Body of pancreas (tissue), 4 donors: ENCODE data around the gene DUSP5. TPM values are rescaled to one million over a fixed set of nuclear protein-coding genes. Genes with fewer than 3 reads are reported as not detected.

ENCODE experiments used
- ATAC-seq: fragments of 150-250 bp; one replicate; pipeline ENCODE4 v1.9.1; 2016
- DNase-seq, 4 donors: peaks; one replicate each; pipeline ENCODE4 v3.0.0-alpha.2; 2019
- H3K27ac ChIP-seq, 4 donors: fragments of 200-600 bp; sonication (generic); 1 replicate in 3 of 4; 2 replicates in 1 of 4; pipeline versions ENCODE4 v1.5.1 to v1.6.1; 2016 to 2019; ENCODE audit warnings: mild to moderate bottlenecking in 1 of 4, mixed read lengths in 1 of 4, moderate library complexity in 1 of 4
- H3K27me3 ChIP-seq, 2 donors: fragments of 200-600 bp; sonication (generic); one replicate each; pipeline ENCODE4 v1.6.0; 2016; ENCODE audit warnings: mild to moderate bottlenecking in 1 of 2
- H3K36me3 ChIP-seq, 2 donors: fragments of 200-600 bp; sonication (generic); replicated peaks in 1 of 2; 2 replicates each; pipeline ENCODE4 v1.5.1; 2016; ENCODE audit warnings: low read depth in 2 of 2; ENCODE audit not compliant: insufficient read depth in 1 of 2
- H3K4me1 ChIP-seq: fragments of 200-600 bp; sonication (generic); one replicate; pipeline ENCODE4 v1.6.0; 2016
- H3K4me3 ChIP-seq, 2 donors: fragments of 200-600 bp; sonication (generic); 1 replicate in 1 of 2; 2 replicates in 1 of 2; pipeline ENCODE4 v1.5.1; 2016 to 2019
- H3K9me3 ChIP-seq, 3 donors: fragments of 200-600 bp; sonication (generic); 1 replicate in 2 of 3; 2 replicates in 1 of 3; pipeline ENCODE4 v1.5.1; 2016
- CTCF ChIP-seq, 7 experiments: fragments of 450-650 bp in 4 of 7; fragments of 200-600 bp in 3 of 7; sonication (generic) in 3 of 7; IDR thresholded peaks; one replicate each; pipeline ENCODE4 v1.5.1; 2016 to 2019; ENCODE audit warnings: antibody characterized with exemption in 7 of 7
- POLR2A ChIP-seq, 3 donors: fragments of 450-650 bp; IDR thresholded peaks; one replicate each; pipeline ENCODE4 v1.6.1; 2016; ENCODE audit warnings: antibody characterized with exemption in 3 of 3, mild to moderate bottlenecking in 2 of 3
- WGBS, 2 donors: methylation state at CpG; one replicate each; pipeline ENCODE4 v1.1.5; 2017; 5-methylcytosine and 5-hydroxymethylcytosine counted together
- intact Hi-C: fragments of 100-400 bp; cut with DNase I; formaldehyde crosslinking; loops from one replicate; pipeline ENCODE4 v1.15.1; 2023
- total RNA-seq, 2 donors: library from RNA; depleted of rRNA; stranded (reverse); fragments of >200 nt; gene quantifications; one replicate each; pipeline ENCODE4 v1.1.0, GENCODE V29; 2016

DUSP5 gene
- total RNA-seq, 2 donors from 2014 or later = 6.2 to 9.2 TPM

- ATAC-seq (no peak), DNase-seq (no peak)
- H3K27me3 ChIP-seq = no peaks in the 10 kb centered on the region
- intact Hi-C loops = no loop called here
- no peak overlapping the region for H3K27ac ChIP-seq
- TF ChIP-seq POLR2A (IDR thresholded peaks at IDR 0.05) (no peak), CTCF (IDR thresholded peaks at IDR 0.05) (no peak)
- H3K4me3 ChIP-seq = no peak overlapping the region
- no peaks in the 10 kb centered on the region for H3K9me3 ChIP-seq
- WGBS, 2 donors = 54 to 81% methylated on average over 3 of the region's 3 CpGs
- no peaks in the 10 kb centered on the region for H3K36me3 ChIP-seq
- H3K4me1 ChIP-seq = no peaks in the 10 kb centered on the region
These were observed 17.3 kb upstream of the DUSP5 start for GRCh38 chr10:110480387-110480786.

GRCh38 chr10:110481919-110482318, 15.8 kb upstream of the DUSP5 start:
- H3K9me3 ChIP-seq = no peaks in the 10 kb centered on the region
- DNase-seq = no peak
- WGBS, 2 donors = 68 to 88% methylated on average over 1 of the region's 1 CpG
- H3K27me3 ChIP-seq = no peaks in the 10 kb centered on the region
- no peak for TF ChIP-seq POLR2A (IDR thresholded peaks at IDR 0.05)
- no peak for TF ChIP-seq CTCF (IDR thresholded peaks at IDR 0.05)
- intact Hi-C loops = no loop called here
- no peaks in the 10 kb centered on the region for H3K36me3 ChIP-seq
- no peaks in the 10 kb centered on the region for H3K4me1 ChIP-seq
- H3K27ac ChIP-seq = no peak overlapping the region
- ATAC-seq = no peak
- no peak overlapping the region for H3K4me3 ChIP-seq

- WGBS, 2 donors = 58% methylated on average over 2 of the region's 2 CpGs
- intact Hi-C loops = no loop called here
- H3K4me1 ChIP-seq = no peaks in the 10 kb centered on the region
- no peaks in the 10 kb centered on the region for H3K36me3 ChIP-seq
- H3K27me3 ChIP-seq = no peaks in the 10 kb centered on the region
- H3K27ac ChIP-seq = no peak overlapping the region
- no peak overlapping the region for H3K4me3 ChIP-seq
- TF ChIP-seq POLR2A (IDR thresholded peaks at IDR 0.05) (no peak), CTCF (IDR thresholded peaks at IDR 0.05) (no peak)
- no peaks in the 10 kb centered on the region for H3K9me3 ChIP-seq
- DNase-seq (no peak), ATAC-seq (no peak)
These were observed 14.1 kb upstream of the DUSP5 start for GRCh38 chr10:110483633-110484032.

GRCh38 chr10:110485541-110485940, 12.2 kb upstream of the DUSP5 start:
- DNase-seq = no peak
- WGBS, 2 donors = 47 to 56% methylated on average over 3 of the region's 3 CpGs

More at GRCh38 chr10:110485541-110485940, 12.2 kb upstream of the DUSP5 start:
- no peak for ATAC-seq
- no peak for TF ChIP-seq CTCF (IDR thresholded peaks at IDR 0.05)
- TF ChIP-seq POLR2A (IDR thresholded peaks at IDR 0.05) = no peak
- intact Hi-C loops = no loop called here
- H3K27ac ChIP-seq = no peak overlapping the region
- no peaks in the 10 kb centered on the region for H3K36me3 ChIP-seq
- no peaks in the 10 kb centered on the region for H3K27me3 ChIP-seq
- no peaks in the 10 kb centered on the region for H3K9me3 ChIP-seq
- H3K4me1 ChIP-seq = no peaks in the 10 kb centered on the region
- H3K4me3 ChIP-seq = no peak overlapping the region
